Fibroblast of lung (primary cell): ENCODE measurements around the gene PCDHGA1. TPM values are rescaled to one million over a fixed set of nuclear protein-coding genes. Genes with fewer than 3 reads are reported as not detected.

Experiments
- DNase-seq, 2 donors: peaks; one replicate each; pipeline versions ENCODE4 v3.0.0 to v3.0.0-alpha.2; 2010; ENCODE audit warnings: low read depth in 2 of 2
- H2AFZ ChIP-seq: 2 replicates; pipeline ENCODE4 v1.5.1; 2012; ENCODE audit warnings: low read length, control low read depth, inconsistent platforms
- H3K27ac ChIP-seq: 2 replicates; pipeline ENCODE4 v1.5.1; 2011; ENCODE audit warnings: low read length, control low read depth; ENCODE audit not compliant: insufficient read depth
- H3K27me3 ChIP-seq: 2 replicates; pipeline ENCODE4 v1.5.1; 2011; ENCODE audit warnings: mild to moderate bottlenecking, low read length; ENCODE audit not compliant: control insufficient read depth, insufficient read depth
- H3K36me3 ChIP-seq: 2 replicates; pipeline ENCODE4 v1.5.1; 2011; ENCODE audit warnings: low read length; ENCODE audit not compliant: control insufficient read depth, insufficient read depth
- H3K4me1 ChIP-seq: 2 replicates; pipeline ENCODE4 v1.5.1; 2011; ENCODE audit warnings: low read length; ENCODE audit not compliant: control insufficient read depth, insufficient read depth; ENCODE audit errors: extremely low read depth
- H3K4me2 ChIP-seq: 2 replicates; pipeline ENCODE4 v1.5.1; 2011; ENCODE audit warnings: low read length, control low read depth; ENCODE audit not compliant: insufficient read depth; ENCODE audit errors: extremely low read depth
- H3K4me3 ChIP-seq, 4 experiments: fragments of 200-600 bp in 1 of 4; sonication (generic) in 1 of 4; replicated peaks in 1 of 4; 2 replicates each; pipeline ENCODE4 v1.5.1; 2011 to 2016; ENCODE audit warnings: low read length in 4 of 4, low read depth in 3 of 4, mild to moderate bottlenecking in 3 of 4, control low read depth in 2 of 4, inconsistent platforms in 1 of 4, mixed read lengths in 1 of 4; ENCODE audit not compliant: insufficient read depth in 1 of 4; ENCODE audit errors: control extremely low read depth in 1 of 4
- H3K79me2 ChIP-seq: 2 replicates; pipeline ENCODE4 v1.5.1; 2012; ENCODE audit warnings: mild to moderate bottlenecking, low read length, inconsistent platforms; ENCODE audit not compliant: control insufficient read depth, insufficient read depth
- H3K9ac ChIP-seq: 2 replicates; pipeline ENCODE4 v1.5.1; 2011; ENCODE audit warnings: mild to moderate bottlenecking, low read length, control low read depth; ENCODE audit not compliant: insufficient read depth
- H3K9me3 ChIP-seq: 2 replicates; pipeline ENCODE4 v1.5.1; 2012; ENCODE audit warnings: low read depth, low read length; ENCODE audit not compliant: control insufficient read depth, insufficient read depth
- H4K20me1 ChIP-seq: 2 replicates; pipeline ENCODE4 v1.5.1; 2011; ENCODE audit warnings: low read length; ENCODE audit not compliant: control insufficient read depth, insufficient read depth; ENCODE audit errors: extremely low read depth
- EZH2 ChIP-seq: IDR thresholded peaks from 2 replicates; pipeline ENCODE4 v1.5.1; 2012; ENCODE audit warnings: low read length, control low read depth, mild to moderate bottlenecking; ENCODE audit errors: missing control alignments
- polyA plus RNA-seq, 2 donors: library from polyadenylated mRNA; depleted of rRNA in 1 of 2; stranded (reverse) in 1 of 2; unstranded in 1 of 2; fragments of >200 nt; gene quantifications; 2 replicates each; pipeline ENCODE4 v1.2.1, GENCODE V29; 2011 to 2012; ENCODE audit warnings: missing spikeins in 1 of 2
- total RNA-seq: library from RNA; depleted of rRNA; stranded (reverse); fragments of >200 nt; gene quantifications from 2 replicates; pipeline ENCODE4 v1.2.1, GENCODE V29; 2014
- TF ChIP-seq, protein P1 (sequence below), 2 donors: IDR thresholded peaks in 1 of 2; conservative IDR thresholded peaks in 1 of 2; 1 replicate in 1 of 2; 2 replicates in 1 of 2; pipeline ENCODE4 v1.5.1; 2011 to 2012; ENCODE audit warnings: low read length in 2 of 2, control low read depth in 1 of 2, inconsistent platforms in 1 of 2, low read depth in 1 of 2, mild to moderate bottlenecking in 1 of 2

The PCDHGA1 gene
- total and polyA plus RNA-seq, 2 donors (not counting 1 experiment from before 2014, with no cell fraction given): 1.6 to 1.8 TPM

DNA sequence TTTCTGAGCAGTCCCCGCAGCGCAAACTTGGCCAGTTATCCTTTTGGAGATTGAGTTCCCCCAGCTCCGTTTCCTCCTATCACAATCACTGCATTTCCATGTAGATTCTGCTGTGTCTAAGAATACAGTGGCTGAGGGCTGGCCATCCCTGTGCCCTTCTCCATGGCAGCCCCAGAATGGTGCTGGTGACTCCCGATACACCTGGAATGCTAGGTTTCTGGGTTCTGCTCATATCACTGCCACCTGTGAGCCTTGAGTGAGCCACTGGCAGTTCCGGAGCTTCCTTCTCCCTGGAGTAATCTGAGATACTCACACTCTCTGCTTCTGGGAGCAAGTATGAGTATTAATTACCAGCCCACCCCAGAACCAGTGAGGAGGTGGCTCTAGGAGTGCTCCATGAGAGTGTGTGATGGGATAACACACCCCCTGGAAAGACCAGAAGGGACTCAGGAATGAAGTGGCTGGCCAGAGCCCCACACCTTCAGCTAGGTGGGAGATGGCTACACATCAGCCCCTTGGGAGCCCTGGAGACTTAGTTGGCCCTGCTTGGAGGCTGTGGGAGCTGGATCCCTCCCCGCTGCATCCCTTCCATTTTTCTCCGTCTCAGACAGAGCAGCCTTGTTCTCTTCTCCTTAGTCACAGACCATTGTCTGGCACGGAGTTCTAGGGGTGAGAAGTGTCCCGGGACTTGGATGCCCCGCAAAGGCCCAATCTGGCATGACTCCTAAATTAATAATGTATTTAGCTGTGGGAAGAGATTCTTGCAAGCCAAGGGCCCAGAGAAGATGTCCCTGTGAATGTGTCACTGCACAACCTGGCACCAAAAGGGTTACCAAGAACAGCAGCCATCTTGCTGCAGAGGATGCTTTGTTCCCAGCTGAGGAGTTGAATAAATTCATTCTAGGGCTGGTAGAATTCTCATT lies 163.4 kb downstream of the PCDHGA1 start:
- Histone ChIP-seq H3K9me3 (no peaks in the 10 kb centered on the region), H4K20me1 (no peaks in the 10 kb centered on the region), H3K27ac (no peak overlapping the region), H3K79me2 (peaks cover 25% of the 10 kb centered on the region), H3K4me1 (peaks cover 15% of the 10 kb centered on the region), H3K9ac (no peak overlapping the region), H3K27me3 (no peaks in the 10 kb centered on the region), H3K36me3 (peaks cover 14% of the 10 kb centered on the region), H3K4me3 (no peak overlapping the region), H3K4me2 (peak overlapping the region; percentile 20), H2AFZ (no peak overlapping the region)
- peak; percentile 45 to 80 for DNase-seq
- TF ChIP-seq EZH2: no peak
- TF ChIP-seq, protein P1, sequence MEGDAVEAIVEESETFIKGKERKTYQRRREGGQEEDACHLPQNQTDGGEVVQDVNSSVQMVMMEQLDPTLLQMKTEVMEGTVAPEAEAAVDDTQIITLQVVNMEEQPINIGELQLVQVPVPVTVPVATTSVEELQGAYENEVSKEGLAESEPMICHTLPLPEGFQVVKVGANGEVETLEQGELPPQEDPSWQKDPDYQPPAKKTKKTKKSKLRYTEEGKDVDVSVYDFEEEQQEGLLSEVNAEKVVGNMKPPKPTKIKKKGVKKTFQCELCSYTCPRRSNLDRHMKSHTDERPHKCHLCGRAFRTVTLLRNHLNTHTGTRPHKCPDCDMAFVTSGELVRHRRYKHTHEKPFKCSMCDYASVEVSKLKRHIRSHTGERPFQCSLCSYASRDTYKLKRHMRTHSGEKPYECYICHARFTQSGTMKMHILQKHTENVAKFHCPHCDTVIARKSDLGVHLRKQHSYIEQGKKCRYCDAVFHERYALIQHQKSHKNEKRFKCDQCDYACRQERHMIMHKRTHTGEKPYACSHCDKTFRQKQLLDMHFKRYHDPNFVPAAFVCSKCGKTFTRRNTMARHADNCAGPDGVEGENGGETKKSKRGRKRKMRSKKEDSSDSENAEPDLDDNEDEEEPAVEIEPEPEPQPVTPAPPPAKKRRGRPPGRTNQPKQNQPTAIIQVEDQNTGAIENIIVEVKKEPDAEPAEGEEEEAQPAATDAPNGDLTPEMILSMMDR (conservative IDR thresholded peaks at IDR 0.05 in 1 of 2, IDR thresholded peaks at IDR 0.05 in 1 of 2; ENCODE audit: low read depth in 1 of 2, low read length in 2 of 2): no peak

DNA sequence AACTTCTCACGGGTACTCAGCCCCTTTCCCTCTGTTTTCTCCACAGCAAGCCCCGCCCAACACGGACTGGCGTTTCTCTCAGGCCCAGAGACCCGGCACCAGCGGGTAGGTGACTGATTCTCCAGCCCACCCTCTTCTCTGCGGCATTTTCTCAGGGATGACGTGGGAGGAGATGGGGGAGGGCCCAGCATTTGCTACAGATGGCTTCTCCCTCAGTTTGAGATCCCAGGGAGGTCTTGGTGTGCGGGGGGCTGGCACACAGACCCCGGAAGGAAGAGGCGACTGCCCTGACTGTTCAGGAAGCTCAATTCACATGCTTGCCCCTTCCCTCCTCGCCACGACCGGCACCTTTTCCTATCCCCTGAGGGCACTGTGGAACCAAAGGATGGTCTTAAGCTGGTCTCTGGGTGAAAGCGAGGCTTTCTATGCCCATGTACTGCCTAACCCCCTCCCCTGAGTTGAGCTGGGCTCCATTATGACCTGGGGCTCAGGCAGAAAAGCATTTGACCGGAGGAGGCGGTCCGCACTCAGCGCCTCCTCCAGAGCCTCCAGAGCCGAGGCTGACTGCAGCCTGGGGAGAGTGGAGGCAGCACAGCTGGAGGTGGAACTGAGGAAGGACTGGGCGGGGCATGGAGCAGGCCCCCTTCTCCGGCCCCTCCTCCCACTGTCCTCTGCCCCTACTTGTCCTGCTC lies 164.6 kb downstream of the PCDHGA1 start:
- Histone ChIP-seq H3K36me3 (peaks cover 16% of the 10 kb centered on the region), H3K4me1 (peaks cover 9% of the 10 kb centered on the region), H2AFZ (no peak overlapping the region), H3K4me3 (no peak overlapping the region), H4K20me1 (no peaks in the 10 kb centered on the region), H3K9ac (no peak overlapping the region), H3K4me2 (no peak overlapping the region), H3K9me3 (no peaks in the 10 kb centered on the region), H3K27me3 (no peaks in the 10 kb centered on the region), H3K79me2 (peaks cover 19% of the 10 kb centered on the region), H3K27ac (no peak overlapping the region)
- DNase-seq: peak in 1 of 2 donors; percentile 58
- TF ChIP-seq EZH2: no peak
- TF ChIP-seq, protein P1 (conservative IDR thresholded peaks at IDR 0.05 in 1 of 2, IDR thresholded peaks at IDR 0.05 in 1 of 2; ENCODE audit: low read depth in 1 of 2, low read length in 2 of 2): no peak

GRCh38 chr5:141495453-141495811 lies 165.1 kb downstream of the PCDHGA1 start:
- Histone ChIP-seq H3K9me3 (no peaks in the 10 kb centered on the region), H3K79me2 (peaks cover 13% of the 10 kb centered on the region), H3K4me1 (peaks cover 9% of the 10 kb centered on the region), H4K20me1 (no peaks in the 10 kb centered on the region), H3K9ac (no peak overlapping the region), H3K36me3 (peaks cover 16% of the 10 kb centered on the region), H3K27ac (no peak overlapping the region), H3K4me3 (no peak overlapping the region), H3K4me2 (no peak overlapping the region), H3K27me3 (no peaks in the 10 kb centered on the region), H2AFZ (no peak overlapping the region)
- TF ChIP-seq EZH2: no peak
- TF ChIP-seq, protein P1 (conservative IDR thresholded peaks at IDR 0.05 in 1 of 2, IDR thresholded peaks at IDR 0.05 in 1 of 2; ENCODE audit: low read depth in 1 of 2, low read length in 2 of 2): no peak
- no peak for DNase-seq
